ENCODE results near the gene IGSF21. TPM values are rescaled to one million over a fixed set of nuclear protein-coding genes. Genes with fewer than 3 reads are reported as not detected.

Gene IGSF21
- total RNA-seq, 1 donor from 2014 or later: 0.35 TPM

DNA sequence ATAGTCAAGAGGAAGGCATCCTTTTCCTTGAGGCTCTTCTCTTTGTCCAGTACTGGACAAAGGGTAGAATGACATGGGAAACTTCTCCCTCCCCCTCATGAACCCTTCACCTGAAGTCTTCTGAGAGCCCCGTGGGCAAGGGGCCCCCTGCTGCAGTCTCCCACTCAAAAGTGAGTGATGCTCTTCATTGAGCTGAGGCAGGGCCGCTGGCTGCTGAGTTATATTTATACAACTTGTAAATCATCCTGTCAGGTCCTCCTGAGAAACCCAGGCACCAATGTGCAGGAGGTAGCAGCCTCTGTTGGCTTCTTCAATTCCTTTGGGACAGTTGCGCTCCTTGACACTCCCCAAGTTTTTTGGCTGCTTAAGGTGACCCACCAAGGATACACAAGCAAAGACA, 150.2 kb downstream of the IGSF21 start:
- Mint-ChIP-seq H3K36me3 (ENCODE audit: low read depth) (no peaks in the 10 kb centered on the region), H3K27me3 (ENCODE audit: low read depth) (peaks cover 73% of the 10 kb centered on the region), H3K4me3 (no peak overlapping the region), H3K9me3 (no peaks in the 10 kb centered on the region), H3K27ac (ENCODE audit: unreplicated experiment) (no peak overlapping the region), H3K4me1 (no peaks in the 10 kb centered on the region)
- no peak for DNase-seq (ENCODE audit: low read depth, low spot score)
- TF ChIP-seq, protein P1, sequence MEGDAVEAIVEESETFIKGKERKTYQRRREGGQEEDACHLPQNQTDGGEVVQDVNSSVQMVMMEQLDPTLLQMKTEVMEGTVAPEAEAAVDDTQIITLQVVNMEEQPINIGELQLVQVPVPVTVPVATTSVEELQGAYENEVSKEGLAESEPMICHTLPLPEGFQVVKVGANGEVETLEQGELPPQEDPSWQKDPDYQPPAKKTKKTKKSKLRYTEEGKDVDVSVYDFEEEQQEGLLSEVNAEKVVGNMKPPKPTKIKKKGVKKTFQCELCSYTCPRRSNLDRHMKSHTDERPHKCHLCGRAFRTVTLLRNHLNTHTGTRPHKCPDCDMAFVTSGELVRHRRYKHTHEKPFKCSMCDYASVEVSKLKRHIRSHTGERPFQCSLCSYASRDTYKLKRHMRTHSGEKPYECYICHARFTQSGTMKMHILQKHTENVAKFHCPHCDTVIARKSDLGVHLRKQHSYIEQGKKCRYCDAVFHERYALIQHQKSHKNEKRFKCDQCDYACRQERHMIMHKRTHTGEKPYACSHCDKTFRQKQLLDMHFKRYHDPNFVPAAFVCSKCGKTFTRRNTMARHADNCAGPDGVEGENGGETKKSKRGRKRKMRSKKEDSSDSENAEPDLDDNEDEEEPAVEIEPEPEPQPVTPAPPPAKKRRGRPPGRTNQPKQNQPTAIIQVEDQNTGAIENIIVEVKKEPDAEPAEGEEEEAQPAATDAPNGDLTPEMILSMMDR (conservative IDR thresholded peaks at IDR 0.05): no peak

- DNase-seq (ENCODE audit: low read depth, low spot score): no peak
- Mint-ChIP-seq H3K27me3 (ENCODE audit: low read depth) (peaks cover 65% of the 10 kb centered on the region), H3K9me3 (no peaks in the 10 kb centered on the region), H3K4me1 (no peaks in the 10 kb centered on the region), H3K27ac (ENCODE audit: unreplicated experiment) (no peak overlapping the region), H3K4me3 (no peak overlapping the region), H3K36me3 (ENCODE audit: low read depth) (no peaks in the 10 kb centered on the region)
- TF ChIP-seq, protein P1 (conservative IDR thresholded peaks at IDR 0.05): no peak
Observed at GRCh38 chr1:18261891-18262290, 154.3 kb downstream of the IGSF21 start.

DNA sequence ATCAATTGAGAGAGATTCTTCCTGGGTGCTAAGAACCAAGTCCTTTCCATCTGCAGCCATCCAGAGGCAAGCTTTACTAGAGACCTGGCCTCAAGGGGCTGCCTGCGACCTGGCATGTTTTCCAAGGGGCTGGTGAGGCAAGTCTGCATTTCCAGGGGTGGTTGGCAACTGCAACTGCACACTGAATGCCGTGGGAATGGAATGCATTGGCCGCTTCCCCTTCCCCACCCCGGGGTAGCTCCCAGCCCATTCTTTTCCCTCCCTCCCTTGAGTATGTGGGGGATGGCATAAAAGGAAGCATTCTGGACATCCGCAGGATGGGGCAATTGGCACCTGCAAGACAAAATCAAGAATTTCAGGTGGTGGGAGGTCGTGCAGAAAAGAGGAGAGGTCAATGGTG, 155.1 kb downstream of the IGSF21 start:
- TF ChIP-seq, protein P1 (conservative IDR thresholded peaks at IDR 0.05): no peak
- Mint-ChIP-seq H3K27me3 (ENCODE audit: low read depth) (peaks cover 67% of the 10 kb centered on the region), H3K27ac (ENCODE audit: unreplicated experiment) (no peak overlapping the region)

GRCh38 chr1:18263547-18264120, 156.0 kb downstream of the IGSF21 start:
- Mint-ChIP-seq H3K4me1 (no peaks in the 10 kb centered on the region), H3K27me3 (ENCODE audit: low read depth) (peaks cover 67% of the 10 kb centered on the region), H3K4me3 (no peak overlapping the region), H3K36me3 (ENCODE audit: low read depth) (no peaks in the 10 kb centered on the region), H3K27ac (ENCODE audit: unreplicated experiment) (peak overlapping the region; percentile 48), H3K9me3 (no peaks in the 10 kb centered on the region)
- TF ChIP-seq, protein P1 (conservative IDR thresholded peaks at IDR 0.05): no peak
- DNase-seq (ENCODE audit: low read depth, low spot score): no peak

More for the DNA sequence above, 155.1 kb downstream of the IGSF21 start:
- Mint-ChIP-seq H3K36me3 (ENCODE audit: low read depth) (no peaks in the 10 kb centered on the region), H3K9me3 (no peaks in the 10 kb centered on the region), H3K4me1 (no peaks in the 10 kb centered on the region), H3K4me3 (no peak overlapping the region)
- no peak for DNase-seq (ENCODE audit: low read depth, low spot score)

DNA sequence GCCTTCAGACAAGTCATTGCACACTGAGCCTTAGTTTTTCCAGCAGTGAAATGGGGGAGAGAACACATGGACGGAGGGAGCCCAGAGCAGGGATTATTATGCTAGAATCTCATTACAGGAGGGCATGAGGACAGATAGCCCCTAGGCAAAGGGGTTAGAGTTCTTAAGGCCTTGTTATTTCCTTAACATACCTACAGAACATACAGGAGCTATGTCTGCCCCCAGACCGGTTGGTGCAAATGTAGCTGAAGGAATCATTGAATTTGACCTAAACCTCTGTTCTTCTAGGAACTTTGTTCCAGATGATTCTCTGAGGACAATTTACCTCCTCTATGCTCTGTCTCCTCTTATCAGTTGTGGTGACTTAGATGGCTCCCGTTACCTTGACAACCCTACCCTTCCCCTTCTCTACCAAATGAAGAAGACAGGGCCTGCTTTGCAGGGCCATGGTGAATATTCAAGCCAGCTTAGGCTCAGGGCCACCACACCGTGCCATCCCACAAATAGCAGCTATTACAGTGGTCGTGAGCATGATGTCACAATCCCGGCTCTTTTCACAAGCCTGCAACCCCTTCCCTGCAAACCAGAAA, 156.9 kb downstream of the IGSF21 start:
- Mint-ChIP-seq H3K27ac (ENCODE audit: unreplicated experiment) (no peak overlapping the region), H3K36me3 (ENCODE audit: low read depth) (no peaks in the 10 kb centered on the region), H3K4me1 (no peaks in the 10 kb centered on the region), H3K27me3 (ENCODE audit: low read depth) (peaks cover 69% of the 10 kb centered on the region), H3K9me3 (no peaks in the 10 kb centered on the region), H3K4me3 (no peak overlapping the region)
- TF ChIP-seq, protein P1 (conservative IDR thresholded peaks at IDR 0.05): no peak
- DNase-seq (ENCODE audit: low read depth, low spot score): no peak
